Measurements from ENCODE around the gene DLX3.

DNA sequence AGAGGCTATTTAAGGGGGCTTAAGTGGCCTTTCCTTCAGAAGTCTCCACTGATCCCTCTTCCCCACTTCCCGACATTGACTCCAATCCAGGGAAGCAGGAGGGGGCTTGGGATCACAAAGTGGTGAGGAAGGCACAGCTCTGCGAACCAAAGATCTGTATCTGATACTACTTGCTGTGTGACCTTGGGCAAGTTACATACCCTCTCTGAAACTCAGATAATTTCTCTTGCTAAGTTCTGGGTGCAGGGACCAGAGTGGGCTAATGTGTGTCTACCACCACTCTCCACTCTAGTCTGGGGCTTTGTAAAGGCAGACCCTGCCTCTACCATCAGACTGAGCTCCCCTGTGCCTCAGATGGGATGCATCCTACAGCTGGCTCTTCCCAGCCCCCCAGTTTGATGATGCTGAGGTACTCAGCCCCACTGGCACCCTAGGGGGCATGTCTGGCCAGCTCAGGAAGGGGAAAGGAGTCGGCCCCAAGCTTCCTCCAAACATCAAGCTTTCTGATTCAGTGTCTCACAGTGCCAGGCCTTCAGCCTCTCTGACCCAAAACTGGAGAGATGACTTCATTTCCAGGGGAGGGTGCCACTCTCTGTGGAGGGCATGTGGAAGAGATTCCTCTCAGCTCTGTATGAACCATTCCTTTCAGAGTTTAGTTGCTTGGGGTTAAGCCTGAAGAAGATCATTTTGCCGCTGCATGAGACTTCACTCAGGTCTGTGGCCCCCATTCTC is 15.1 kb downstream of the DLX3 start:
- TF ChIP-seq JUN (IDR thresholded peaks at IDR 0.05) (no peak), HDAC2 (IDR thresholded peaks at IDR 0.05) (no peak), ESRRA (IDR thresholded peaks at IDR 0.05; ENCODE audit: borderline replicate concordance, low read length) (no peak), HOXA7 (CRISPR knock-in tag; IDR thresholded peaks at IDR 0.05) (no peak), RARB (CRISPR knock-in tag; IDR thresholded peaks at IDR 0.05) (no peak)
- TF ChIP-seq, protein P1, sequence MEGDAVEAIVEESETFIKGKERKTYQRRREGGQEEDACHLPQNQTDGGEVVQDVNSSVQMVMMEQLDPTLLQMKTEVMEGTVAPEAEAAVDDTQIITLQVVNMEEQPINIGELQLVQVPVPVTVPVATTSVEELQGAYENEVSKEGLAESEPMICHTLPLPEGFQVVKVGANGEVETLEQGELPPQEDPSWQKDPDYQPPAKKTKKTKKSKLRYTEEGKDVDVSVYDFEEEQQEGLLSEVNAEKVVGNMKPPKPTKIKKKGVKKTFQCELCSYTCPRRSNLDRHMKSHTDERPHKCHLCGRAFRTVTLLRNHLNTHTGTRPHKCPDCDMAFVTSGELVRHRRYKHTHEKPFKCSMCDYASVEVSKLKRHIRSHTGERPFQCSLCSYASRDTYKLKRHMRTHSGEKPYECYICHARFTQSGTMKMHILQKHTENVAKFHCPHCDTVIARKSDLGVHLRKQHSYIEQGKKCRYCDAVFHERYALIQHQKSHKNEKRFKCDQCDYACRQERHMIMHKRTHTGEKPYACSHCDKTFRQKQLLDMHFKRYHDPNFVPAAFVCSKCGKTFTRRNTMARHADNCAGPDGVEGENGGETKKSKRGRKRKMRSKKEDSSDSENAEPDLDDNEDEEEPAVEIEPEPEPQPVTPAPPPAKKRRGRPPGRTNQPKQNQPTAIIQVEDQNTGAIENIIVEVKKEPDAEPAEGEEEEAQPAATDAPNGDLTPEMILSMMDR (IDR thresholded peaks at IDR 0.05) = no peak
- TF ChIP-seq, protein P2, sequence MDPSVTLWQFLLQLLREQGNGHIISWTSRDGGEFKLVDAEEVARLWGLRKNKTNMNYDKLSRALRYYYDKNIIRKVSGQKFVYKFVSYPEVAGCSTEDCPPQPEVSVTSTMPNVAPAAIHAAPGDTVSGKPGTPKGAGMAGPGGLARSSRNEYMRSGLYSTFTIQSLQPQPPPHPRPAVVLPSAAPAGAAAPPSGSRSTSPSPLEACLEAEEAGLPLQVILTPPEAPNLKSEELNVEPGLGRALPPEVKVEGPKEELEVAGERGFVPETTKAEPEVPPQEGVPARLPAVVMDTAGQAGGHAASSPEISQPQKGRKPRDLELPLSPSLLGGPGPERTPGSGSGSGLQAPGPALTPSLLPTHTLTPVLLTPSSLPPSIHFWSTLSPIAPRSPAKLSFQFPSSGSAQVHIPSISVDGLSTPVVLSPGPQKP (IDR thresholded peaks at IDR 0.05; ENCODE audit: low read depth, low read length) = no peak
- TF ChIP-seq, protein P3, sequence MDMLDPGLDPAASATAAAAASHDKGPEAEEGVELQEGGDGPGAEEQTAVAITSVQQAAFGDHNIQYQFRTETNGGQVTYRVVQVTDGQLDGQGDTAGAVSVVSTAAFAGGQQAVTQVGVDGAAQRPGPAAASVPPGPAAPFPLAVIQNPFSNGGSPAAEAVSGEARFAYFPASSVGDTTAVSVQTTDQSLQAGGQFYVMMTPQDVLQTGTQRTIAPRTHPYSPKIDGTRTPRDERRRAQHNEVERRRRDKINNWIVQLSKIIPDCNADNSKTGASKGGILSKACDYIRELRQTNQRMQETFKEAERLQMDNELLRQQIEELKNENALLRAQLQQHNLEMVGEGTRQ (IDR thresholded peaks at IDR 0.05) = no peak

Measured in A549 (cell line).